Neural progenitor cell (in vitro differentiated cells): ENCODE results near the gene CCDC85C.

ENCODE experiments used
- CTCF ChIP-seq: fragments of 200-600 bp; sonication (generic); IDR thresholded peaks from 2 replicates; pipeline ENCODE4 v1.5.1; 2017; ENCODE audit warnings: antibody characterized with exemption, mild to moderate bottlenecking
- EZH2 ChIP-seq: fragments of 200-600 bp; sonication (generic); IDR thresholded peaks from 2 replicates; pipeline ENCODE4 v1.6.1; 2017; ENCODE audit warnings: antibody characterized with exemption, mild to moderate bottlenecking, moderate library complexity
- EZH2phosphoT487 ChIP-seq: fragments of 200-600 bp; sonication (generic); IDR thresholded peaks from 2 replicates; pipeline ENCODE4 v1.6.1; 2017; ENCODE audit warnings: antibody characterized with exemption

GRCh38 chr14:99497894-99498293 is 106.1 kb downstream of the CCDC85C start:
- TF ChIP-seq CTCF (no peak), EZH2 (no peak), EZH2phosphoT487 (no peak)
